Measurements from ENCODE around the gene CLEC5A. TPM values are rescaled to one million over a fixed set of nuclear protein-coding genes. Genes with fewer than 3 reads are reported as not detected.

Gene CLEC5A
- total and polyA plus RNA-seq, 2 experiments from 2014 or later = not detected

GRCh38 chr7:141949021-141949420, 2.2 kb upstream of the CLEC5A start:
- Histone ChIP-seq H3K79me2 (no peaks in the 10 kb centered on the region), H3K4me1 (ENCODE audit: insufficient read depth) (no peaks in the 10 kb centered on the region), H3K9me3 (ENCODE audit: low read depth) (no peaks in the 10 kb centered on the region), H3K27me3 (no peaks in the 10 kb centered on the region), H3K27ac (no peak overlapping the region), H2AFZ (no peak overlapping the region), H3K36me3 (replicated peaks; ENCODE audit: insufficient read depth, low read depth) (no peaks in the 10 kb centered on the region), H4K20me1 (ENCODE audit: insufficient read depth, poor library complexity, severe bottlenecking) (no peaks in the 10 kb centered on the region), H3K9me2 (replicated peaks; ENCODE audit: insufficient read depth) (no peaks in the 10 kb centered on the region), H3K4me3 (no peak overlapping the region), H3K4me2 (no peak overlapping the region)
- TF ChIP-seq EZH2phosphoT487 (IDR thresholded peaks at IDR 0.05; ENCODE audit: low read depth, severe bottlenecking, unreplicated experiment) = no peak
- TF ChIP-seq EZH2 (IDR thresholded peaks at IDR 0.05; ENCODE audit: borderline replicate concordance) = no peak
- TF ChIP-seq CTCF (IDR thresholded peaks at IDR 0.05; ENCODE audit: poor library complexity) = no peak
- WGBS (ENCODE audit: low lambda C conversion rate, missing lambda C conversion rate) = 88% methylated on average over 2 of the region's 2 CpGs
- no peak for DNase-seq (ENCODE audit: low spot score)

- Histone ChIP-seq H3K27ac (no peak overlapping the region), H3K79me2 (no peaks in the 10 kb centered on the region)
- 81% methylated on average over 3 of the region's 3 CpGs for WGBS (ENCODE audit: low lambda C conversion rate, missing lambda C conversion rate)
Measured at GRCh38 chr7:141945356-141945755, 1.4 kb downstream of the CLEC5A start.

GRCh38 chr7:141944811-141945210, 2.0 kb downstream of the CLEC5A start:
- no peak overlapping the region for H3K4me3 ChIP-seq
- no peak for TF ChIP-seq CTCF (IDR thresholded peaks at IDR 0.05; ENCODE audit: poor library complexity)
- no peak for TF ChIP-seq EZH2phosphoT487 (IDR thresholded peaks at IDR 0.05; ENCODE audit: low read depth, severe bottlenecking, unreplicated experiment)
- TF ChIP-seq EZH2 (IDR thresholded peaks at IDR 0.05; ENCODE audit: borderline replicate concordance) = no peak
- H3K4me1 ChIP-seq (ENCODE audit: insufficient read depth) = no peaks in the 10 kb centered on the region
- H3K4me2 ChIP-seq = no peak overlapping the region
- no peaks in the 10 kb centered on the region for H3K9me2 ChIP-seq (replicated peaks; ENCODE audit: insufficient read depth)
- no peaks in the 10 kb centered on the region for H3K27me3 ChIP-seq
- no peak for DNase-seq (ENCODE audit: low spot score)
- no peaks in the 10 kb centered on the region for H4K20me1 ChIP-seq (ENCODE audit: insufficient read depth, poor library complexity, severe bottlenecking)
- no peak overlapping the region for H2AFZ ChIP-seq
- H3K9me3 ChIP-seq (ENCODE audit: low read depth) = peaks cover 4% of the 10 kb centered on the region
- WGBS (ENCODE audit: low lambda C conversion rate, missing lambda C conversion rate) = 86% methylated on average over 3 of the region's 3 CpGs
- H3K27ac ChIP-seq = no peak overlapping the region
- H3K36me3 ChIP-seq (replicated peaks; ENCODE audit: insufficient read depth, low read depth) = no peaks in the 10 kb centered on the region
- no peaks in the 10 kb centered on the region for H3K79me2 ChIP-seq

More at GRCh38 chr7:141945356-141945755, 1.4 kb downstream of the CLEC5A start:
- H3K27me3 ChIP-seq = no peaks in the 10 kb centered on the region
- H3K9me3 ChIP-seq (ENCODE audit: low read depth) = peaks cover 4% of the 10 kb centered on the region
- no peak overlapping the region for H3K4me2 ChIP-seq
- H3K36me3 ChIP-seq (replicated peaks; ENCODE audit: insufficient read depth, low read depth) = no peaks in the 10 kb centered on the region
- no peak for TF ChIP-seq EZH2 (IDR thresholded peaks at IDR 0.05; ENCODE audit: borderline replicate concordance)
- TF ChIP-seq EZH2phosphoT487 (IDR thresholded peaks at IDR 0.05; ENCODE audit: low read depth, severe bottlenecking, unreplicated experiment) = no peak
- TF ChIP-seq CTCF (IDR thresholded peaks at IDR 0.05; ENCODE audit: poor library complexity) = no peak
- no peak for DNase-seq (ENCODE audit: low spot score)
- H3K4me1 ChIP-seq (ENCODE audit: insufficient read depth) = no peaks in the 10 kb centered on the region
- no peak overlapping the region for H2AFZ ChIP-seq
- no peaks in the 10 kb centered on the region for H3K9me2 ChIP-seq (replicated peaks; ENCODE audit: insufficient read depth)
- no peaks in the 10 kb centered on the region for H4K20me1 ChIP-seq (ENCODE audit: insufficient read depth, poor library complexity, severe bottlenecking)
- no peak overlapping the region for H3K4me3 ChIP-seq

GRCh38 chr7:141943846-141944245, 2.9 kb downstream of the CLEC5A start:
- Histone ChIP-seq H3K36me3 (replicated peaks; ENCODE audit: insufficient read depth, low read depth) (no peaks in the 10 kb centered on the region), H3K9me2 (replicated peaks; ENCODE audit: insufficient read depth) (no peaks in the 10 kb centered on the region), H3K4me1 (ENCODE audit: insufficient read depth) (no peaks in the 10 kb centered on the region), H3K79me2 (no peaks in the 10 kb centered on the region), H3K27ac (no peak overlapping the region), H3K4me3 (no peak overlapping the region), H3K27me3 (no peaks in the 10 kb centered on the region), H3K9me3 (ENCODE audit: low read depth) (peaks cover 4% of the 10 kb centered on the region), H3K4me2 (no peak overlapping the region), H2AFZ (no peak overlapping the region), H4K20me1 (ENCODE audit: insufficient read depth, poor library complexity, severe bottlenecking) (no peaks in the 10 kb centered on the region)
- 73% methylated on average over 1 of the region's 1 CpG for WGBS (ENCODE audit: low lambda C conversion rate, missing lambda C conversion rate)
- TF ChIP-seq EZH2phosphoT487 (IDR thresholded peaks at IDR 0.05; ENCODE audit: low read depth, severe bottlenecking, unreplicated experiment) (no peak), CTCF (IDR thresholded peaks at IDR 0.05; ENCODE audit: poor library complexity) (no peak)
- DNase-seq (ENCODE audit: low spot score) = no peak
